ENCODE measurements around the gene PTK7. TPM values are rescaled to one million over a fixed set of nuclear protein-coding genes. Genes with fewer than 3 reads are reported as not detected.

PTK7 gene
- total RNA-seq, 1 donor from 2014 or later: 38.9 TPM

DNA sequence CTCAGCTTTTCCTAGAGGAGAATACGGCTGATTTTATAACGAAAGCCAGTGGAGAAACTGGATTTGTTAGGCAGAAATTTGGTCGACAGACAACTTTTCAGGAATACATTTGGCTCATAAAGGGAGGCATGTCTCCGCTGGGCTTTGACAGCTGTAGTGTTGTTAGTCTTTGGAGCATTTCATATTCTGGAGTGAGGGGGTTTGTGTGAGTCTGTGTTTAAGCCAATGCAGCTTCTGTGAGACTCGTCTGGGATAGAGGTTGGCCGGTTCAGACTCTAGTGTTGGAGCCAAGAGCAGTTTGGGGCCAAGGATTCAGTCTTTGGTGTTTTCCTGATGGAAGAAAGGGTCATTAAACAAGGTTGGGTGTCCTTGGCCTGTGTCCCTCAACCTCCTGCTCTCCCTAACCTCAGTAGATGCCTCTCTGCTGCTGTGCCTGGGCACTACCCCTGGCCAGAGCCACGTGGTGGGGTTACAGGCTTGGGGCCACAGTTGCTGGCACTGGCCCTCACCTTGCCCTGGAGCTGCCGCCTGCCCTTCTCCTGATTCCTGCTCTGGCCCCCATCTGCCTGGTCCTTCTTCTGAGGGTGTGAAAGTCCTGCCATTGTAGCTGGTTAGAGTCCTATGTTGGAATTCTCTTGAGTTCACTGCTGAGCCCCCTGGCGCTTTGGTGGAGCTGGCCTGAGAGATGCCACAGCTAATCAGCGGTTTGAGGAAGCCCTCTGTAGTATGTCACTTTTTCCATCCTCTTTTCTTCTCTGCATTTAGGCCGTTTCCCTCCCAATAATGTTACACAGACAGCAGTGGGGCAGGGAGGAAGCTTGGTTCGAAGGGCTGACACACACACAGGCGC is 6.9 kb downstream of the PTK7 start:
- DNase-seq (ENCODE audit: low read depth): no peak

DNA sequence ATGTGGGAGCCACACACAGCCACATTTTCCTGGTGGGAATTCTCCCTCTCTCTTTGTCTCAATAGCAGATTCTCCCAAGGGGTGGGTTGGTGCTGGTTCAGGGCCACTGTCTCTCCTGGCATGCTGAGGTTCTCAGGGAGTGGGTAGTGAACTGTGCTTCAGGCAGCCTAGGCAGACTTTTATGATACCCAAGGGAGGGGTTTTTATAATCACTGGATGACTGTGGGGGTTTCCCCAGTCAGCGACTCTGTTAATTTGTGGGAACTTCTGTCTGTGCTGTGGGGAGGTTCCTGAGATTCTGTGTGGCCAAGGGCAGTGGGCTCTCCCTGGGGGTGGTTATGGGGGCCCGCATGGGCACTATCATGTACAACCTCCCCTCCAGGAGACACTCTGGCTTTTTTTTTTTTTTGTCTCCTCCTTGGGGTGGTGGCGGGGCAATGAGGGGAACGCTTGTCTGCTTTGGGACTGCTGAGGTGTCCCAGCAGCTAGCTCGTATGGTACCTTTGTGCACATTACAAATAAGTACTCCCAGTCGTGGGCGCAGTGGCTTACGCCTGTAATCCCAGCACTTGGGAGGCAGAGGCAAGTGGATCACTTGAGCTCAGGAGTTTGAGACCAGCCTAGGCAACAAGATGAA is 10.0 kb downstream of the PTK7 start:
- peak; percentile 23 for DNase-seq (ENCODE audit: low read depth)

DNA sequence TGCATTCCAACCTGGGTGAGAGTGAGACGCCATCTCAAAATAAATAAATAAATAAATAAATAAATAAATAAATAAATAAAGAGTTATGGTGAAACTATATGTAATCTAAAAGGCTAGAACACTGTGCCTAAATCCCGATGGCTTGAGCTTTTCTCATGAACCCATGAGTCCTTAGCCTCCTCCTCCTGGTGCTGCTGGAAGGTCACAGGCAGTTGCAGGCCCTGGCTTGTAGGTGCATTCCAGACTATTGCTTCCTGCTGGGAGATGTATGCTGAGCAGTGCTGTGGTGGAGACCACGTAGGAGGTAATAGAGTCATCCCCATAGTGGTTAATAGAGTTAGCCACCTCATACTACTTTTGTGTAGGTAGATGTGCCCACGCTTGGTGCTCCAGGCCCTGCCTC is 12.5 kb downstream of the PTK7 start:
- no peak for DNase-seq (ENCODE audit: low read depth)

DNA sequence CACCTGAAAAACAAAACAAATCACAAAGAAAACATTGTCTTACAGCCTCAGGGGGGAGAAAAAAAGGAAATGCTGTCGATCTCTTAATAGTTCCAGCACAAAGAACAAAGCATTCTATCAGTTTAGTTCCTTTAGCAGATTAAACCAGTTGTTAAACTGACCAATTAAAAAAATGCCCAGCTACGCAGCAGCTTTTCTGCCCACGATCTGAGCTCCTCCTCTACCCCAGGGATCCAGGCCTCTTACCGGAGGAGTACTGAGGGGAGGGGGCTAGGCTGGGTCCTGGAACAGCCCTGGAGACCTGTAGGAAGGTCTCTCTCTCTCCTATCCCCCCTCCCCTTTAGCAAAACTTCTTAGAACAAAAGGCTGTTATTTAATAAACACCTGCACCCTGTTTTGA is 13.4 kb downstream of the PTK7 start:
- no peak for DNase-seq (ENCODE audit: low read depth)

DNA sequence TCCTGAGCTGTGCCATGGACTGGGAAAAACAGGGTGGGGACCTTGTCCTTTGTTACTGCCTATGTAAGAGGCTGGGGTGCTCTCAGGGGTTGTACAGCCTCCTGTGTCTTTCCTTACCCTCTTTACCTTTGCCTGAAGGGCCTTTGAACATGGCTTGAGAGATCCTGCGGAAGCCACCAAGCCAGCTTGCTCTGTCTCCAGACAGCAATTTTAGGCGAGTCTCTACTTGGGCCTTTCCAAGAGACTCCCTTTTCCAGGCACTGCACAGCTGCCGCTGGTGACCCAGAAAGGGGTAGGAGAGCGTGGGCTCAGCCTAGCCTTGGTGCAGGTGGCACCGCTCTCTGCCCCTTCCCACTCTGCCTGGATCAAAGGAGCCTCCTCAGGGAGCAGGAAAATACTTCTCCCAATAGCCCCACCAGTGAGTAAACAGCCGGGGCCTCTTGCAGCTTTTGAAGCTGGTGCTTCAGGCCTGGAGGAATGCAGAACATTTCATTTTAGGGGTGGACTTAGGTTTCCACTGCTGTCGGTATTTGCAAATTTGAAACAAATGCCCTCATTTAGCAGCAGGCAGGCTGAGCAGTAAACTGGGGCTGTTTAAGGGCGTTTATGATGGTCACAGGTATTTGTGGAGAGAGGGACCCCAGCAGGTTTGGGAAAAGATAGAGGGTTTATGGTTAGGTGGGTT is 13.9 kb downstream of the PTK7 start:
- peak; percentile 9 for DNase-seq (ENCODE audit: low read depth)

DNA sequence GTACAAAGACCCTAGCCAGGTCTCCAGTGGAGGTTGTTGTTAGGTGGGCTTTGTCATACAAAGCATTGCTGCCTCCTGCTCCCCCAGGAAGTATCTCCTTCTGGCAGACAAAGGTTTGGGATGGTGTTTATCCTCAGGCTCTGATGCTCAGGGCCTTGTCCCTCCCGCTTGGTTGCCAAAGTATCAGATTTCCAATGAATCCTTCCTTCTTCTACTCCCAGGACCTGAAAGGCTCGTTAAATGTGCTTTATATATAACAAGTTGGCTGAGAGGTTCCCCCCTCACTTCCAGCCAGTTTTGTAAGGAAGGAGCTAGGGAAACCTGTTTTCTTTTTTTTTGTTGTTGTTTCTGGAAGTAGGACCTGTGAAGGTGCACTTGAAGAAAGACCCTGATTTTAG is 14.4 kb downstream of the PTK7 start:
- peak; percentile 18 for DNase-seq (ENCODE audit: low read depth)

DNA sequence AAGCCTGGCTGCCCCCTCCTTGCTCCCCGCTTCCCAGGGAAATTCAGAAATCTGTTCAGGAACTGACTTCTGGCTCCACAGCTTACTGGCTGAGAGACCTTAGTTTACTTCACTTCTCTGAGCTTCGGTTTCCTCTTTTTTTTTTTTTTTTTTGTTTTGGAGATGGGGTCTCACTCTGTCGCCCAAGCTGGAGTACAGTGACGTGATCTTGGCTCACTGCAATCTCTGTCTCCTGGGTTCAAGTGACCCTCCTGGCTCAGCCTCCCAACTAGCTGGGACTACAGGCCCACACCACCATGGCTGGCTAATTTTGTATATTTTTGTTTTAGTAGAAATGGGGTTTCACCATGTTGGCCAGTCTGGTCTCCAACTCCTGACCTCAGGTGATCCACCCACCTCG is 14.9 kb downstream of the PTK7 start:
- no peak for DNase-seq (ENCODE audit: low read depth)

DNA sequence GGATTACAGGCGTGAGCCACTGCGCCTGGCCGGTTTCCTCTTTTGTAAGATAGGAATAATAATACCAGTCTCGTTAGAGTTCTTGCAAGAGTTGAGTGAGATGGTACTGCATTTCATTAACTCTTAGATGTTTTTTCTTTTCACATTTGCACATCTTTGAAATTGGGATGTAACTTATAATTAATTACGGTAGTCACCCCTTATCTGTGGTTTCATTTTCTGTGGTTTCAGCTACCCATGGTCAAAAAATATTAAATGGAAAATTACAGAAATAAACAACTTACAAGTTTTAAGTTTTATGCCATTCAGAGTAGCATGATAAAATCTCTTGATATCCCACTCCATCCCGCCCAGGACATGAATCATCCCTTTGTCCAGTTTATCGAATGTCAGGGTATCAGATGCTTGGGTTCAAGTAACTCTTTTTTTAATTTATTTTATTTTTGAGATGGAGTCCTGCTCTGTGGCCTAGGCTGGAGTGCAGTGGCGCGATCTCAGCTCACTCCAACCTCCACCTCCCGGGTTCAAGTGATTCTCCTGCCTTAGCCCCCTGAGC is 15.4 kb downstream of the PTK7 start:
- no peak for DNase-seq (ENCODE audit: low read depth)

DNA sequence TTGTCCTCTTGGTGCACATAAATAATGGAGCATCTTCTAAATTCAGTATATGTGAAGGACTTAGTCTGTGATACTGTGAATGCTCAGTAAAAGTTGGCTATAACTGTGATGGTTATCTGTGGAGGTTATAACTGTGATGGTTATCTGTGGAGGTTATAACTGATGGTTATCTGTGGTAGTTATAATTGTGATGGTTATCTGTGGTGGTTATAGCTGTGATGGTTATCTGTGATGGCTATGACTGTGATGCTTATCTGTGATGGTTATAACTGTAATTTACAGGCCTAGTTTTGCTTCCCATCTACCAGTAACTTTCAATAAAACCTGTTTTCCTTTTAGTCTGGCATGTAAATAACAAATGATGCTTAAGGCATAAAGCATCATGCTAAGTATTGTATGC is 16.5 kb downstream of the PTK7 start:
- no peak for DNase-seq (ENCODE audit: low read depth)

DNA sequence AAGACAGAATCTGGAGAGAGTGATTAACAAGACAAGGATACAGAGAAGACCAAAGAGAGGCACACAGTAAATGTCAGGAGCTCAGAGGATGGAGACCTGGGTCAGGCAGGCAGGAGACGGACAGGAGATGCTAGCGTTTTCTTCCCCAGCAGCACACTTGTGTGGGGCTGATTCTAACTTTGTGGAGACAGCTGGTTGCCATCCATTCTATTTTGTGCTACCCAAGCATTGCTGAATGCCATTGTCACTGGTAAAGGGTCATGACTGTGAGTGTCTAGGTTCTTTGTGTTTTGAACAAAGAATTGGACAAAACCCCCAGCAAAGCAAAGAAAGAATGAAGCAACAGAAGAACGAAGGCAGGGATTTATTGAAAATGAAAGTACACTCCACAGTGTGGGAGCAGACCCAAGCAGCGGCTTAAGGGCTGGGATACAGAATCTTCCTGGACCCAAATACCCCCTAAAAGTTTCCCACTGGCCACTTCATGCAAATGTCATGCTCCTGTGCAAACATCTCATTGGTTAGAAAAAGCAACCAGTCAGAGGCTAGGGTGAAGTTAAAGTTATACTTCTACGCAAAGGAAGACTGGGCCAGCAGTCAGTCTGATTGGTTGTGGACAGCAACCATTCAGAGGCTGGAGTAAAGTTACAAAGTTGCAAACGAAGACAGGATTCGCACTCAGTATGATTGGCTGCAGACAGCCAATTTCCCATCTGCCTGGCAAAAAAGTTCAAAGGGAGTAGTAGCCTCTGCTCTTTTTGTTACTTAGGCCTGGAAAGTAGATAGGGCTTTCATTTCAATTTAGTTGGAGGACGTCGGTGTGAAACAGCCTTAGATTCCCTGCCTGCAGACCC is 17.5 kb downstream of the PTK7 start:
- DNase-seq (ENCODE audit: low read depth): peak; percentile 95

DNA sequence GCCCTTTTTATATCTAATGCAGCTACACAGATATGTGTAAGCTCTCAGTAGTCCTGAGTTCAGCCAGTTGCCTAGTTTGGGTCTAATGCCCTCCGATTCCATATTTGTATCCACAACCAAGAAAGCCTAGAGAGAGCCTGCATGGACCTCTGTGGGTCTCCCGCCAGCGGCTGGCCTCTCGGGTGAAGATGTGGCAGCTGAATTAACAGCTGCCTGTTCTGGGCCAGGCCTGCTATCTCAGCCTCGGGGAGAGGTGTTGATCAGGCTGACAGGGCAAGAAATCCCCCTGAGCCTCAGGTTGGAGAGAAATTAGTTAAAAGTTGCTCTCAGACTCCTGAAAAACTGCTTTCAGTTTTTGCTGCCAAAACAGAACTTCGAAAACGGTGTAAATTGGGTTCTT is 19.8 kb downstream of the PTK7 start:
- DNase-seq (ENCODE audit: low read depth): peak; percentile 71

DNA sequence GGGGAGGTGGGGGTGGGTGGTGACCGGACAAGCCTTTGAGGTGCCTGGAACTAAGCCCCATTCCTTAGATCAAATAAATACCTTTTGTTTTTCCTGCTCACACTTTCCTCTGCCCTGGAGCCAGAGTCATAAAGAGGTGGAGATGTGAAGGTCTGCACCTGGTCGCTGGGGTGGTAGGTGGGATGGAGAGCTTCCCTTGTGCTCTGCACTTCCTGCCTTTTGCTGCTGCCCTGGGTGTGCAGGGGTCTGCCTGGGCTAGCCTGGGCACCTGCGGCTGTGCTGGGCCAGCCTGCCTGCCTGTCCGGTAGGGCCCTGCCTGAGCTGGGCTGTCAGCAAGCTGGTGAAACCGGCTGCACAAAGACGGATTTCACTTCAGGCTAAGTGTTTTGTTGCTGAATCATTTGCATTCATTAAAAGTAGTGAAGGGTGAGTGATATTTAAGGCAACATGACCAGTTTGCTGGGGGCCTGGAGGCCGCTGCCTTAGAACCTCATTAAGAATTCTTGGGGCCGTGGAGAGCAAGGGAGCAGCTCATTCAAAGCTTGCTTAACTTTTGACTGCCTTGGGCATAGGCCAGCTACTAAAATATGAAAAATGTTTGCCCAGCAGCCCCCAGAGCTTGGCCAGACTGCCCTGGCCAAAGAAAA is 20.5 kb downstream of the PTK7 start:
- peak; percentile 83 for DNase-seq (ENCODE audit: low read depth)

DNA sequence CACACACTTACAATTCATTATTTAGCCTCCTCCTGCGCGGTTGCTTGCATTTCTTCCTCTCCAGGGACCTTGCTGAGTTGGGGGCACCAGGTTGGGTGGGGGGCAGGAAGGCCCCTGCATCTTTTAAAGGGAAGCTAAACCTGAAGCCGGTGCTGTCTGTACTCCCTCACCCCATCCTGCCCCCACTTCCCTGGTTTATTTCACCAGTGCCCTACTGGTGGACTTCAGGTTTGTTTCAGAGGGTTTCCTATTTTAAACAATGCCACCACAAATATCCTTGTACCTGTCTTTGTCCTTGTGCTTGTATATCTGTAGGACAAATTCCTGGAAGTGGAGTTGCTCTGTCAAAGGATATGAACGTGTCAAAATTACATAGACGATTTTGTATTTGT is 21.0 kb downstream of the PTK7 start:
- no peak for DNase-seq (ENCODE audit: low read depth)

DNA sequence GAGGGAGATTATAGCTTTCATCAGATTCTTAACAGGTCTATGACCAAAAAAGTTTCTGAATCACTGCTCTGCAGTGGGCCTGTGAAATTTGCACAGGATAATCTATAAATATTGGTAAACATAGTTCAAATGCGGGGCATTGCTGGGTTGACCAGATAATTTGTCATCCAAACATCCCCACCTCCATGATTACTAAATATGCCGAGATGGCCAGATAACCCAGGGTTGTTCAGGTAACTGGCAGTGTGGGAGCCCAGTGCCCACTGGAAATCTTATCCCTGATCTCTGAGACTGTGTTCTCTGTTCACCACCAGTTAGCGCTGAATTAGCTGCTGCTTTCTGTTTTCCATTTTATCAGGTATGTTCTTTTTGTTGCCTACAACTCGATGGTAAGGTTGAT is 21.4 kb downstream of the PTK7 start:
- no peak for DNase-seq (ENCODE audit: low read depth)

DNA sequence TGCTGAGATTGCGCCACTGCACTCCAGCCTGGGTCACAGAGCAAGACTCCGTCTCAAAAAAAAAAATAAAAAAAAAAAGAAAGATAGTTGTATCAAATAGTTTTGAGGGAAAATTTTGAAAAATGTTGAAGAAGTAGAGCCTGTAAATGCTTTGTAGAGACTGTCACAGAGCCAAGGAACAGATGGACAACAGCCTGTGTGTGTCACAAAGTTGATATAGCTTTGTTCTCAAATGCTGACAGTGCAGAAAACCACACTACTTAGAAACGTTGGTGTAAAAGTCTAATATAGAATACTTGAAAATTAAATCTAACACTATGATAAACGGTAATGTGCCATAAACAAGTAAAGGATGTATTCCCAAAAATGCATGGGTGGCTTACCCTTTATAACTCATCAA is 25.4 kb downstream of the PTK7 start:
- no peak for DNase-seq (ENCODE audit: low read depth)

DNA sequence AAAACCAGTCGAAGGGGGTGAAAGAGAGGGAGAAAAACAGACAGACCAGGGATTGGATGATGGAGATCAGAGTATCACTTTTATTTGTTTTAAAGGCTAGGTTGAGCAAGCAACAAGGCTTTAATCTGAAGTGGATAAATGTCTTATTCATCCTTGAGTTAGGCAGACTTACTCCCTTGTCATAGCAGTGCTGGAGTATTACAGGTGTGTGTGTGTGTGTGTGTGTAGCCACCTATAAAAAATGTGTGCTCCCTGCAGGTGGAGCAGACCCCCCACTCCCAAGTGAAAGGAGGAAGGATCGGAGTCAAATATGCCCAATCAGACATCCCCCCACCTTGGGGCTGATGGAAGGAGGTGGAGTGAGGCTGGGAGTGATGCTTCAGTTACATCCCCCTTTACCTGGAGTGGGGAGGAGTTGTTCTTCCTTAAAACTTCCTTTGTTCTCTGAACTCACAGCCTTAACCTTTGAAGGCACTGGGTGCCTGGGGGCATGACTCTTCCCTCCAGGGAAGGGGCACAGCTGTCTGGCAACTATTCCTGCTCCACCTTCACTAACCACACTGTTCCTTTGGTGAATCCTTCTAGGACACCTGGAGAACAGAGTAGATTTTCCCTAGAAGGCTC is 27.3 kb downstream of the PTK7 start:
- no peak for DNase-seq (ENCODE audit: low read depth)

DNA sequence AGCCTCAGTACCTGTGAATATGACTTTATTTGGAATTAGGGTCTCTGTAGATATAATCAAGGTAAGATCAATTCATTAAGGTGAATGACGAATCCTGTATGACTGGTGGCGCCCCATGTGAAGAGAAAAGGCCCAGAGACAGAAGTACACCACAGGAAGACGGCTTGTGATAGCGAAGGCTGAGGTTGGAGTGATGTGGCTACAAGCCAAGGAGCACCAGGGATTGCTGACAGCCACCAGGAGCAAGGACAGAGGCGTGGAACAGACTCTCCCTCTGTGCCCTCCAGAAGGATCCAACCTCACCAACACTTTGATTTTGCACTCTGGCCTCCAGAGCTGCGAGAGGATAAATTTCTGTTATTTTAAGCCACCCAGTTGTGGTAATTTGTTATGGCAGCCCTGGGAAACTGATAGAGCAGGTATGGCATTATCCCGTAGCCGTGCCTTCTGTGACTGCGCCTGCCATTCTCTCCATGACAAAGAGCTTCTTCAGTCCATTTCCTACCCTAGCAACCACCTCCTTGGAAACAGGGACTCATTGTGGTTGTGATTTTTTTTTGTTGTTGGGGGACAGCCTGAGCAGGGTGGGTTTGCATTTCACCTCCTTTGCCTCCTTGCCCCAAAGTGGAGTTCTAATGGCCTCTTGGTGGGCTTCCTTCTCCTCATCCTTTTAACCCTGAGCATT is 29.6 kb downstream of the PTK7 start:
- no peak for DNase-seq (ENCODE audit: low read depth)

DNA sequence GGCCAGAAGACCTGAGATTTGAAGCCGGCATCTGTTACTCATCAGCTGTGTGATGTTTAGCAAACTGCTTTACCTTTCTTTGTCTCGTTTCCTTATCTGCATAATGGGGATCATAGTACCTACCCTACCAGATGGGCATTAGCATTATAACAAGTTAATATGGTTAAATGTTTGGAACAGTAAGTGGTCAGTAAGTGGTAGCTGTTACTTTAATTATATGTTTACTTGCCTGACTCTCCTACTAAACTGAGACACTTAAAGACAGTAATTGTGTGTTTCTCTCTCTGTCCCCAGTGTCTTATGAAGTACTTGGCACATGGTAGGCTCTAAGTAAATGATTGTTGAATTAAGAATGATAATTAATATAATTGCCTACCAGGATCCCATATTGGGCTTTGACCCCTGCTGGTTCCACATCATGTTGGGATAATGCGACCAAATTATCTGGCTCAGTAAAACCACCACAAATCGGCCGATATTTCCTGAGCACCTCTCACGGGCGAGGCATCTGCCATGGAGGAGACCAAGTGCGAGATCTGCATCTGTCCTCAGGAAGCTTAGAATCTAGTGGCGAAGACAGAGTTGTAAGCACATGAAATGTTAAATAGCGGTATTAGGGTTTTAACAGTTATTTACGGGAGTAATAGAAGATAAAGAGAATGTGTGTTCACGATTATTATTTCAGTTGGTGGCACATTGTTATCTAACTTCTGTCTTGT is 31.4 kb downstream of the PTK7 start:
- DNase-seq (ENCODE audit: low read depth): no peak
